IMR-90 (cell line): ENCODE results near the gene DCUN1D2.

Experiments
- CHD1 ChIP-seq: IDR thresholded peaks from 2 replicates; pipeline ENCODE4 v1.6.1; 2012; ENCODE audit warnings: low read depth, low read length, improper control_type of control experiment
- CTCF ChIP-seq: conservative IDR thresholded peaks from 2 replicates; pipeline ENCODE4 v1.5.1; 2012; ENCODE audit warnings: mild to moderate bottlenecking, low read depth, low read length, improper control_type of control experiment
- ELK1 ChIP-seq: fragments of 150-350 bp; IDR thresholded peaks from 2 replicates; pipeline ENCODE4 v1.6.1; 2016; ENCODE audit warnings: low read depth, mild to moderate bottlenecking, low read length, moderate library complexity, borderline replicate concordance
- FOS ChIP-seq: fragments of 150-350 bp; IDR thresholded peaks from 2 replicates; pipeline ENCODE4 v1.6.1; 2016; ENCODE audit warnings: low read depth, low read length
- POLR2A ChIP-seq: IDR thresholded peaks from 2 replicates; pipeline ENCODE4 v1.6.1; 2012; ENCODE audit warnings: mild to moderate bottlenecking, low read depth, low read length

GRCh38 chr13:113448545-113448884 is 42.0 kb downstream of the DCUN1D2 start:
- no peak for TF ChIP-seq POLR2A
- no peak for TF ChIP-seq CTCF
- TF ChIP-seq CHD1, result no peak
- TF ChIP-seq FOS, result no peak
- no peak for TF ChIP-seq ELK1
